Cardiac fibroblast (primary cell): ENCODE results near the gene MEF2C.

Experiments
- DNase-seq, 2 donors: peaks; one replicate each; pipeline versions ENCODE4 v3.0.0 to v3.0.0-alpha.2; 2010; ENCODE audit warnings: low read depth in 2 of 2
- H3K4me3 ChIP-seq, 2 donors: replicated peaks in 1 of 2; 1 replicate in 1 of 2; 2 replicates in 1 of 2; pipeline ENCODE4 v1.5.1; 2011; ENCODE audit warnings: low read depth in 2 of 2, low read length in 2 of 2, mild to moderate bottlenecking in 2 of 2, moderate library complexity in 1 of 2
- TF ChIP-seq, protein P1 (sequence below): IDR thresholded peaks from one replicate; pipeline ENCODE4 v1.5.1; 2011; ENCODE audit warnings: low read depth, mild to moderate bottlenecking, low read length, inconsistent platforms

Gene MEF2C

DNA sequence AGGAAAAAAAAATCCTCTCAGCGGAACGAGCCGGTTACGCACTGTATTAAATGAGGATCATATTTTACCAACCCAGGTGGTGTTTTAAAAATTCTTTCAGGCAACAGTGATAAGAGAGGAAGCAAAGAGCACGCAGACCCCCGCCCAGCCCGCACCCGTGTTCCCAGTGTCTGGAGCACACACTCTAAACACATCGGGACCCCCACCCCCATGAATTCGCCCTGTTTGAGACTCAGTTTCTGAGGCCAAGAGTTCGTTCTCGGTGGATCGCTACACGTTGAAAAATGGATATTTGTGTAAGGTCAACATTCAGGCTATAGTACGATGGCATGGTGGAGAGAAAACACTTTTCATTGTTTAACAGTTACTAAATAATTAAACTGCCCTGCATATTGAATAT is 196.3 kb downstream of the MEF2C start:
- DNase-seq = no peak
- TF ChIP-seq, protein P1, sequence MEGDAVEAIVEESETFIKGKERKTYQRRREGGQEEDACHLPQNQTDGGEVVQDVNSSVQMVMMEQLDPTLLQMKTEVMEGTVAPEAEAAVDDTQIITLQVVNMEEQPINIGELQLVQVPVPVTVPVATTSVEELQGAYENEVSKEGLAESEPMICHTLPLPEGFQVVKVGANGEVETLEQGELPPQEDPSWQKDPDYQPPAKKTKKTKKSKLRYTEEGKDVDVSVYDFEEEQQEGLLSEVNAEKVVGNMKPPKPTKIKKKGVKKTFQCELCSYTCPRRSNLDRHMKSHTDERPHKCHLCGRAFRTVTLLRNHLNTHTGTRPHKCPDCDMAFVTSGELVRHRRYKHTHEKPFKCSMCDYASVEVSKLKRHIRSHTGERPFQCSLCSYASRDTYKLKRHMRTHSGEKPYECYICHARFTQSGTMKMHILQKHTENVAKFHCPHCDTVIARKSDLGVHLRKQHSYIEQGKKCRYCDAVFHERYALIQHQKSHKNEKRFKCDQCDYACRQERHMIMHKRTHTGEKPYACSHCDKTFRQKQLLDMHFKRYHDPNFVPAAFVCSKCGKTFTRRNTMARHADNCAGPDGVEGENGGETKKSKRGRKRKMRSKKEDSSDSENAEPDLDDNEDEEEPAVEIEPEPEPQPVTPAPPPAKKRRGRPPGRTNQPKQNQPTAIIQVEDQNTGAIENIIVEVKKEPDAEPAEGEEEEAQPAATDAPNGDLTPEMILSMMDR = no peak
- no peak overlapping the region for H3K4me3 ChIP-seq

DNA sequence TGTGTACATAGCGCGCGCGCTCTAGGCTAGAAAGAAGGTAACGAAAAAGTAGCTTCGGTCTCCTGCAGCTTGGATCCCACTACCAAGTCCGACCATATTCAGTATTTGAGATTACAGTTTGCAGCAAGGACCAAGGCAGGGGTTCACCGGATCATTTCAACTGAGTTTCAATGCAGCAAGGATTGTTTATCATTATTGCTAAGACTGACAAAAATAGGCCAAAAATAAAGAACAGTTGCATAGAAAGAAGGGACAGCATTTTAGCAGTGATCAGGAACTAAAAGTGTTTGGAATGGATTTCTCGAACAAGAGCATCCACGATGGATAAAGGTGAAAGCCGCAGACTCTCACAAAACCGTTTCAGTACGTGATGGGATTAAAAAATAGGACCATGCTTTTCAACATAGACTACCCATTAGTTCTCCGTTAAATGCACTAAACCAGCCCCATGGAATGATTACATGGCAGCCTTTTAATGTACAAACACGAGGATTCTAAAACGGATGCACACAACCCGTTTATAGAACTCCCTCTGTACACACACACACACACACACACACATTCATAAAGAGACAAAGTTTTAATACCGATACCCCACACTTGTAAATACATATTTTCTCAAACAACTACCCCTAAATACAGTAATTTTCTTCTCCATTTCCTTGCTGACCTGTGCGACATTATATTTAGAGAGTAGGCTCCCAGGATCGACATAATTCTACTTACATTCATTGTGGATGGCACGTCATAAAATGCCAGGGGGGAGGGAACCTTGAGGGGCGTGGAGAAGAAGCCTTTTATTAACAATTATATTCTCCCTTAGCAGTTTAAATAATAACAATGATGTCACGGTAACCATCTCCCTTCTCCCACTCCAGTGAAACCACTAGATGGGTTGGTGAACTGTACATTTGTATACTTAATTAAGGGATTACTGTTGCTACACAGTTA is 197.1 kb downstream of the MEF2C start:
- TF ChIP-seq, protein P1 = no peak
- no peak for DNase-seq
- H3K4me3 ChIP-seq = no peak overlapping the region

DNA sequence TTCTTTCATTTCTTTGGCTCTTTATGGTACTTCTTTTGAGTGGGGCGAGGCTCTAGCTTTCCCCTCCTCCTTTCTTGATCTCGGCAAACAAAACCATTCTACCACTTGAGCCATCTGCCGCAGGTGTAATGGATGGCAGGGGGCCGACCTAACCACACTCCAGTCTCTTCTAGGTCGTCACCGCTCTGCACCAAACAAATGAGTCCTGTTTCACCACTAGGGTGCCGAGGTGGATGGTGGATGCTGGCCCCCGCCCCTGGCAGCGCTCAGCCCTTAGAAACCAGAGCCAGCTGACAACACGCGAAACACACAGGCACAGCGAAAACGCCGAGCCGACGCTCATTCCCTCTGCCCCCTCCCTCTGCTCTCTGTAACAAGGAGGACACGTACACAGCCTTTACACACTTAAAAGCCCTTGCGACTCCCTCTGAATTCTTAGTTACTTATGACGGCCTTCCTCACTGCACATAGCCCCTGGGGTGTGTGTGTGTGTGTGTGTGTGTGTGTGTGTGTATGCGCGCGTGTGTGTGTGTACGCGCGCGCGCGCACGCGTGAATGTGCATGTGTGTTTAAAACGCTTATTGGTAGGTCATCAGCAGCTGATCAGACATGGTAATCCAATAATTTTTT is 199.4 kb downstream of the MEF2C start:
- no peak overlapping the region for H3K4me3 ChIP-seq
- DNase-seq = no peak
- TF ChIP-seq, protein P1 = no peak

DNA sequence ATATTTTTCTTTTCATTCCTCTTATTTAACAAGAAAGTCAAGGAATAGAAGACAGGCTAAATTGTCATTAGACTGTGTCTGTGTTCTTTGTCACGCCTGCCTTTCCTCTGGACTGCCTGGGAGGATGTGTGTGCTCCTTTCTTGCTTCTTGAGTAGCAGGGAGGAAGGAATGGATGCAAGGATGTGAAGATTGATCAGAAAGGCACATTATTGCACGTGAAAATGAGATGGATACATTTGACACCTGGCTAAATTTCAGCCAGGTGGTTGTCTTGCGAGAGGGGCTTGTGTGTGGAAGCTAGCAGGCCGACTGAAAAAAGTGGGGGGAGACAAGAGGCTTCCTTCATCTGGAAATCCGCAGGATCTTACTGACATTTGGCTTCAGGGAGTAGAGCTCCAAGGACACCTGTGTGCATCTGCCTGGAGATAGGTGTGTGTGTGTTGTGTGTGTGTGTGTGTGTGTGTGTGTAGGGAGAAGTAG is 200.1 kb downstream of the MEF2C start:
- DNase-seq = no peak
- TF ChIP-seq, protein P1 = no peak
- H3K4me3 ChIP-seq = no peak overlapping the region

DNA sequence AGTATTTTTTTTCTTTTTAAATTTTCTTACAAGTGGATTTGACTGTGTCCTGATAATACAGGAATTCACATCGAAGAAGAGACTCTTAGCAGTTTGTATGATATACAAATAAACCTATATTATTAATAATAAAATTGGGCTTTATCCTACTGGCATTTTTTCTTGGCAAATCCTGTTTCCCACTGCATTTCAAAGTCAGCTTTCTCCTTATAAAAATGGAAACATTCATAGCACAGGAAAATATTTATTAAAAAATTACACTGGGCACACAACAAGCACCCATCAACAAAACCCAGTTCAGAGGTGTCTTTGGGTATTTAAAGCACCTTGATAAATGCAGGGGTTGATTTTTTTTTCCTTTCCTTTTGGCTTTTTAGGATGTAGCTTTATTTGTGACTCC is 200.9 kb downstream of the MEF2C start:
- TF ChIP-seq, protein P1 = no peak
- DNase-seq = no peak
- no peak overlapping the region for H3K4me3 ChIP-seq

DNA sequence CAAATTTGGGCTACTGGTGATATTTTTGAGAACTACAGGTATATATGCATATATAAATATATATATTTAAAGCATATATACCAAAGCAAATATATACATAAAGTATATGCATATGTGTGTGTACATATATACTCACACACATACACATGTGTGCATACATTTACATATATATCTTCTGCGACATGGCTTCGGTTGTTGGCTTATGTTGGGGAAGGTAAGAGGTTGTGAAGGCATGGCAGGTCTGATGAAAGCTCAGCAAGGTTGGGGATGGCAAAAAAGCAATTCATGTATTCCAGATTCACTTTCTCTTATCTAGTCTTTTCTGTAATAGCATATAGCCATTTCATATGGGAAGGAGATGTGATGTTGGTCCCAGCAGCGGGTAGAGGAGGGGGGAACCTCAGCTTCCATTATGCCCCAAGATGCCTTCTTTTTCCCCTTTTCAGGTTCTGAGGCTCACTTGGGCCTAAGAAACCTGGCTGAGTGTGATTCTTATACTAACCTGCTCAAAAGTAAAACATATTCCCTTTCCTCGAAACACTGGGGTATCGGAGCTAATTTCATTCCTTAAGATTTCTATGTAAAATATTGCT is 201.7 kb downstream of the MEF2C start:
- H3K4me3 ChIP-seq = no peak overlapping the region
- DNase-seq = no peak
- TF ChIP-seq, protein P1 = no peak
